ENCODE results near the gene SYTL3.

SYTL3 gene

DNA sequence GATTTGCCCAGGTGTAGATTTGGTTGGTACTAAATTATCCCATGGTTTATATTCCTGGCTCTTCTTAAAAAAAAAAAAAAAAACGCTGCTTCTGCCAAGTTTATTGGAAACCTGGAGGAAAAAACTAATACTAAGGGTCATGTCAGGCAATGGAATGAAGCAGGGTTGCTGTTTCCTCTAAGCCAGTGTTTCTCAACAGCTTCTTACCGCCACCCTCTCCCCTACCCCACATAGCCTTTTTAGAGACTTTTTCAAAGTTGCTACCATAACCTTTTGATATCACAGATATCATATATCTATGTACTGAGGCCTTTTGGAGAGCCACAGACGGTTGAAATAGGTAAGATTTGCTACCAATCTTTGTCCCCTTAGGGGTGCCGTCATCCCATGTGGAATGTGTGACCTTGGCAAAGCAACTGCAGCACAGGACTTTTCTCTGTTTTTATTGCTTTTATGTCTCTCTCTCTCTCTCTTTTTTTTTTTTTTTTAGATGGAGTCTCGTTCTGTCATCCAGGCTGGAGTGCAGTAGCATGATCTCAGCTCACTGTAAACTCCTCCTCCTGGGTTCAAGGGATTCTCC is 35.0 kb downstream of the SYTL3 start:
- in situ Hi-C loops (cut with HindIII; ENCODE audit: low pct_ligation_motif_present, low sequenced_read_pairs), result no loop called here
- TF ChIP-seq, protein P1, sequence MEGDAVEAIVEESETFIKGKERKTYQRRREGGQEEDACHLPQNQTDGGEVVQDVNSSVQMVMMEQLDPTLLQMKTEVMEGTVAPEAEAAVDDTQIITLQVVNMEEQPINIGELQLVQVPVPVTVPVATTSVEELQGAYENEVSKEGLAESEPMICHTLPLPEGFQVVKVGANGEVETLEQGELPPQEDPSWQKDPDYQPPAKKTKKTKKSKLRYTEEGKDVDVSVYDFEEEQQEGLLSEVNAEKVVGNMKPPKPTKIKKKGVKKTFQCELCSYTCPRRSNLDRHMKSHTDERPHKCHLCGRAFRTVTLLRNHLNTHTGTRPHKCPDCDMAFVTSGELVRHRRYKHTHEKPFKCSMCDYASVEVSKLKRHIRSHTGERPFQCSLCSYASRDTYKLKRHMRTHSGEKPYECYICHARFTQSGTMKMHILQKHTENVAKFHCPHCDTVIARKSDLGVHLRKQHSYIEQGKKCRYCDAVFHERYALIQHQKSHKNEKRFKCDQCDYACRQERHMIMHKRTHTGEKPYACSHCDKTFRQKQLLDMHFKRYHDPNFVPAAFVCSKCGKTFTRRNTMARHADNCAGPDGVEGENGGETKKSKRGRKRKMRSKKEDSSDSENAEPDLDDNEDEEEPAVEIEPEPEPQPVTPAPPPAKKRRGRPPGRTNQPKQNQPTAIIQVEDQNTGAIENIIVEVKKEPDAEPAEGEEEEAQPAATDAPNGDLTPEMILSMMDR (IDR thresholded peaks at IDR 0.05; ENCODE audit: low read depth, low read length, missing control alignments), result no peak
- Histone ChIP-seq H3K27me3 (replicated peaks) (no peaks in the 10 kb centered on the region), H3K27ac (no peak overlapping the region), H3K36me3 (replicated peaks) (no peaks in the 10 kb centered on the region), H3K4me3 (ENCODE audit: low read depth, low read length) (no peak overlapping the region)
- no peak for DNase-seq

DNA sequence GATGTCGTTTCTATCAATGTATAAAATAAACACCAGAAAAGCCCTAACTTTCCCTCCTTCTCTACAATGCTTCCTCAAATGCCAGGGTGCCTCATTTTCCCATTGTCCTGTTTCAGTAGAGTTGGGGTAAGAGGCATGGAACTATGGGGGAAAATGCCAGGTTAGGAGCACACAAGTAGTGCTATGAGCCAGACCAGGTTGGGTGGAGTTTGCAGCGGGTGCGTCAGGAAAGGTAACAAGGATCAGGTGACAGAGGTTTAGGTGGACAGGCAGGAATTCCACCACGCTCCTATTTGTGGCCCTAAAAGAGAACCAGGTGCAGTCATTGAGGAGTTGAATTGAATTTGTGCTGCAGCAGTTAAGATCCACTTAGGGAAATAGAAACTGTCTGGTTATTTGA is 36.5 kb downstream of the SYTL3 start:
- no peaks in the 10 kb centered on the region for H3K27me3 ChIP-seq (replicated peaks)
- no peaks in the 10 kb centered on the region for H3K36me3 ChIP-seq (replicated peaks)
- no peak for DNase-seq
- no peak overlapping the region for H3K27ac ChIP-seq
- no peak overlapping the region for H3K4me3 ChIP-seq (ENCODE audit: low read depth, low read length)
- TF ChIP-seq, protein P1 (IDR thresholded peaks at IDR 0.05; ENCODE audit: low read depth, low read length, missing control alignments), result no peak
- in situ Hi-C loops (cut with HindIII; ENCODE audit: low pct_ligation_motif_present, low sequenced_read_pairs), result no loop called here

DNA sequence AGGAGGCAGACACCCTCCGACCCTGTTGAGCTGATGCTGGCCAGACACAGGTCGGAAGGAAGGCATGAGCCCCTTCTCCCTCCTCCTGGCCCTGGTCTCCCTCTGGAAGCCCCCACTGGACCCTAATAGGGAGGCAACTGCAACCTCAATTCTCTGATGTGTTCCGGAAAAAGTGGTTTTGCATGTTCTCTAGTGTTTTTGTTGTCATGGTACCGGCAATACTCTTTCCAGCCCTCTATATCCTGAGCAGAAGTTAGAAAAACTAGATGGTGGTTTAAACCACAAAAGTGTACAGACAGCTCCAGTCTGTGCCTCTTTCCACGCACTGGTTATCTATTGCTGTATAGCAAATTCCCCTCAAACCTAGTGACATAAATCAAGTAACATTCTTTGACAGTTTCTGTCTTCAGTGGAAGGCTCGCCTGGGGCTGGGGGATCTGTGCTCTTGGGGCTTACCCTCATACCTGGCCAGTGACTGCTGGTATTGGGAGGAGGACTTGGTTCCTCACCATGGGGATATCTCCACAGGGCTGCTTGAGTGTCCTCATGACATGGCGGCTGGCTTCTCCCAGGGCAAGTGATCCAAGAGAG is 37.0 kb downstream of the SYTL3 start:
- in situ Hi-C loops (cut with HindIII; ENCODE audit: low pct_ligation_motif_present, low sequenced_read_pairs), result no loop called here
- H3K4me3 ChIP-seq (ENCODE audit: low read depth, low read length), result no peak overlapping the region
- no peaks in the 10 kb centered on the region for H3K36me3 ChIP-seq (replicated peaks)
- H3K27ac ChIP-seq, result no peak overlapping the region
- no peaks in the 10 kb centered on the region for H3K27me3 ChIP-seq (replicated peaks)
- TF ChIP-seq, protein P1 (IDR thresholded peaks at IDR 0.05; ENCODE audit: low read depth, low read length, missing control alignments), result no peak
- DNase-seq, result no peak

DNA sequence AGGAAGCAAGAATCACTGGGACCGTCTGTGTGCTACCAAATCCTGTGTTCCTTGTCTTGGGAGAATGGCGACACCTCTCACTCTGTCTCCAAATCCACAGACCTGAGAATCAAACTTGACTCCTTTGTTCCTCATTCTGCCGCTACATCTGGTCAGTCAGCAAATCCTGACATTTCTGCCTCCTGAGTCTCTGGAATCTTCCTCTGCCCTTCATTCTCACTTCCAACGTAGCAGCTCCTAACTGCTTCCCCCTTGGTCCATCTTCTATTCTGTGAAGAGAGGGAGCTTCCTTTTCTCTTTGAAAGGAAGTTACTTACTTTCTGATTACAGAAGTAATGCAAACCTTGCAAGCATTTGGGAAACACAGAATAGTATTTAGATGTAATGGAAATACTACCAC is 37.7 kb downstream of the SYTL3 start:
- TF ChIP-seq, protein P1 (IDR thresholded peaks at IDR 0.05; ENCODE audit: low read depth, low read length, missing control alignments), result no peak
- in situ Hi-C loops (cut with HindIII; ENCODE audit: low pct_ligation_motif_present, low sequenced_read_pairs), result no loop called here
- no peak for DNase-seq
- Histone ChIP-seq H3K4me3 (ENCODE audit: low read depth, low read length) (no peak overlapping the region), H3K36me3 (replicated peaks) (no peaks in the 10 kb centered on the region), H3K27ac (no peak overlapping the region), H3K27me3 (replicated peaks) (no peaks in the 10 kb centered on the region)

DNA sequence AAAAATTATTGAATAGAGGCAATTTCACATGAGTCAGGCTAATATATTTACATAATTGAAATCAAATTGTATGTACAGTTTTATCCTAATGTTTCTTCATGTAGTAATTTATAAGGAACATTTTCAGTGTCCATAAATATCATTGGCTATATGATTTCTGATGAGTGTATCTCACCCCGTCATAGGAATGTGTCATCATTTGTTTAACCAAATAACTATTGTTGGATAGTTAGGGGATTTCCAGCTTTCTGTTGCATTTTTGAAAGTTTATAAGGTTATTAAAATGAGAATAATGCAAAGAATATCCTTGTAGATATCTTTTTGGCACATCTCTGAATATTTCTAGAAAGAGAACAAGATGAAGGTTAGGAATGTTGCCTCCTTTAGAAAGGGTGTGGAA is 39.0 kb downstream of the SYTL3 start:
- H3K36me3 ChIP-seq (replicated peaks), result no peaks in the 10 kb centered on the region

More for the DNA sequence above, 39.0 kb downstream of the SYTL3 start:
- DNase-seq, result no peak
- no peaks in the 10 kb centered on the region for H3K27me3 ChIP-seq (replicated peaks)
- in situ Hi-C loops (cut with HindIII; ENCODE audit: low pct_ligation_motif_present, low sequenced_read_pairs), result no loop called here
- no peak overlapping the region for H3K4me3 ChIP-seq (ENCODE audit: low read depth, low read length)
- H3K27ac ChIP-seq, result no peak overlapping the region
- TF ChIP-seq, protein P1 (IDR thresholded peaks at IDR 0.05; ENCODE audit: low read depth, low read length, missing control alignments), result no peak
